Esophagus squamous epithelium (tissue), 4 donors: ENCODE data around the gene NRXN3.

Source experiments
- CTCF ChIP-seq, 6 experiments: fragments of 450-650 bp in 4 of 6; fragments of 200-600 bp in 2 of 6; sonication (generic) in 2 of 6; IDR thresholded peaks; one replicate each; pipeline ENCODE4 v1.5.1; 2016 to 2019; ENCODE audit warnings: antibody characterized with exemption in 6 of 6, mild to moderate bottlenecking in 4 of 6, moderate library complexity in 4 of 6
- POLR2A ChIP-seq, 4 donors: fragments of 450-650 bp; IDR thresholded peaks; one replicate each; pipeline ENCODE4 v1.6.1; 2017; ENCODE audit warnings: antibody characterized with exemption in 4 of 4, mild to moderate bottlenecking in 4 of 4, moderate library complexity in 3 of 4

DNA sequence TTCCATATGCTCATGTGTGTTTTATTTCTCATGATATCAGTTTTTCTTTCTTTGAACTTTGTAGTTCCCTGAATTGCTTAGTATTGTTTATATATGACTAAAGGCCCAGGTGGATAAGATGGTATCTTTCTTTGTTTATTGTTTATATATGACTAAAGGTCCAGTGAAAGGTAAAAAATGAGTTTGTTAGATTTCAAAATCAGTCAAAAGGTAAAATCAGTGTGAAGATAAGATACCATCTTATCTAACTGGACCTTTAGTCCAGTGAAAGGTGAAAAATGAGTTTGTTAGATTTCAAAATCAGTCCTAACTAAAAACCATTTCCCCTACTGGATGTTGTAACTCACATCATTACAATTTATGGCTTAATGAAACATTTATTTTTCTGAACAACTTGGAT lies 1150.9 kb downstream of the NRXN3 start:
- TF ChIP-seq CTCF (IDR thresholded peaks at IDR 0.05) (no peak), POLR2A (IDR thresholded peaks at IDR 0.05) (no peak)
